Panc1 (cell line): ENCODE measurements around the gene CUL7. TPM values are rescaled to one million over a fixed set of nuclear protein-coding genes. Genes with fewer than 3 reads are reported as not detected.
A peak's percentile ranks its signal among the peaks of the same experiment; 100 is the strongest.

Experiments used
- ATAC-seq: fragments of 200-7000 bp; cut with Tn5 transposase; 2 replicates; pipeline ENCODE4 v1.9.1; 2020; ENCODE audit warnings: mild to moderate bottlenecking, moderate library complexity
- BruUV-seq: library from RNA; stranded (reverse); fragments of 400-500 nt; replicated peaks from 2 replicates; lab custom pipeline; 2021; lab: Mats Ljungman, UMichigan
- CTCF ChIA-PET: fragments of 300-600 bp; sonication (Branson Sonifier 250); formaldehyde crosslinking; loops from one replicate; lab custom pipeline; 2022; ENCODE audit warnings: antibody characterized with exemption; lab: Charles Lee
- POLR2A ChIA-PET: fragments of 300-600 bp; sonication (Branson Sonifier 250); formaldehyde crosslinking; loops from one replicate; lab custom pipeline; 2022; ENCODE audit warnings: antibody characterized with exemption; lab: Charles Lee
- DNase-seq: peaks from one replicate; pipeline ENCODE4 v3.0.0-alpha.2; 2010; ENCODE audit warnings: low read depth, low spot score
- H3K27ac ChIP-seq: 2 replicates; pipeline ENCODE4 v1.5.1; 2011; ENCODE audit warnings: mild to moderate bottlenecking, low read length, inconsistent platforms
- H3K27me3 ChIP-seq: fragments of 200-500 bp; sonication (Bioruptor generic); 2 replicates; pipeline ENCODE4 v1.6.0; 2014; ENCODE audit warnings: low read length, inconsistent platforms; ENCODE audit not compliant: control insufficient read depth, insufficient read depth
- H3K36me3 ChIP-seq: fragments of 200-500 bp; sonication (Bioruptor generic); 2 replicates; pipeline ENCODE4 v1.5.1; 2014; ENCODE audit warnings: inconsistent platforms, mild to moderate bottlenecking, low read length, moderate library complexity; ENCODE audit not compliant: control insufficient read depth, insufficient read depth
- H3K4me1 ChIP-seq: 2 replicates; pipeline ENCODE4 v1.5.1; 2011; ENCODE audit warnings: inconsistent platforms, mild to moderate bottlenecking, low read length, moderate library complexity; ENCODE audit not compliant: control insufficient read depth, insufficient read depth
- H3K4me3 ChIP-seq, 2 experiments: 2 replicates each; pipeline ENCODE4 v1.5.1; 2011 to 2012; ENCODE audit warnings: low read depth in 2 of 2, low read length in 2 of 2, mild to moderate bottlenecking in 2 of 2, inconsistent platforms in 1 of 2, moderate library complexity in 1 of 2
- H3K9me3 ChIP-seq: fragments of 200-500 bp; sonication (Bioruptor generic); 2 replicates; pipeline ENCODE4 v1.5.1; 2014; ENCODE audit warnings: low read depth, mild to moderate bottlenecking, inconsistent platforms, low read length, moderate library complexity; ENCODE audit not compliant: control insufficient read depth, insufficient read depth
- CTCF ChIP-seq: fragments of 450-650 bp; IDR thresholded peaks from 2 replicates; pipeline ENCODE4 v1.5.1; 2017; ENCODE audit warnings: mild to moderate bottlenecking
- POLR2AphosphoS5 ChIP-seq: IDR thresholded peaks from 2 replicates; pipeline ENCODE4 v1.6.1; 2012; ENCODE audit warnings: mild to moderate bottlenecking, low read depth, low read length, moderate library complexity
- REST ChIP-seq, 2 experiments: IDR thresholded peaks; 2 replicates each; pipeline ENCODE4 v1.6.1; 2011 to 2012; ENCODE audit warnings: low read depth in 2 of 2, control low read depth in 1 of 2, low read length in 1 of 2, mild to moderate bottlenecking in 1 of 2, moderate library complexity in 1 of 2; ENCODE audit not compliant: insufficient read depth in 1 of 2
- SIN3A ChIP-seq: IDR thresholded peaks from 2 replicates; pipeline ENCODE4 v1.6.1; 2012; ENCODE audit warnings: low read depth, mild to moderate bottlenecking, low read length, moderate library complexity, borderline replicate concordance; ENCODE audit not compliant: insufficient read depth
- TCF7L2 ChIP-seq: IDR thresholded peaks from 2 replicates; pipeline ENCODE4 v1.6.1; 2011; ENCODE audit warnings: mild to moderate bottlenecking, low read depth, low read length, inconsistent platforms
- in situ Hi-C: cut with HindIII; loops from 2 replicates; pipeline ENCODE4 v1.10.0; 2016; ENCODE audit warnings: low sequenced_read_pairs, low pct_unique_long_range_greater_than_20kb
- intact Hi-C: fragments of 100-400 bp; cut with micrococcal nuclease; formaldehyde crosslinking; loops from one replicate; pipeline ENCODE4 v1.10.0; 2022; ENCODE audit not compliant: unreplicated experiment
- total RNA-seq: library from RNA; stranded (reverse); gene quantifications from one replicate; pipeline ENCODE4 v1.2.1, GENCODE V29; 2021; ENCODE audit not compliant: unreplicated experiment

CUL7 gene
- total RNA-seq, 1 experiment from 2014 or later: 32.1 TPM

- TF ChIP-seq CTCF: no peak
- TF ChIP-seq SIN3A: no peak
- TF ChIP-seq REST (IDR thresholded peaks at IDR 0.05; ENCODE audit: insufficient read depth in 1 of 2, low read depth in 2 of 2, low read length in 1 of 2): no peak
- no peak for TF ChIP-seq POLR2AphosphoS5
- no peak for TF ChIP-seq TCF7L2
- intact Hi-C loops (no loop called here), in situ Hi-C loops (no loop called here)
- ChIA-PET CTCF (no interaction called here), POLR2A (no interaction called here)
- BruUV-seq: no TSS peak
- no peaks in the 10 kb centered on the region for H3K9me3 ChIP-seq
- no peak overlapping the region for H3K4me3 ChIP-seq
- no peak overlapping the region for H3K27ac ChIP-seq
- no peaks in the 10 kb centered on the region for H3K27me3 ChIP-seq
- H3K36me3 ChIP-seq: no peaks in the 10 kb centered on the region; the same call in 1 of the 2 replicates
- ATAC-seq (no peak), DNase-seq (no peak)
- H3K4me1 ChIP-seq: peaks cover 3% of the 10 kb centered on the region; the same call in 1 of the 2 replicates
Measured at GRCh38 chr6:43038727-43039126, 14.9 kb downstream of the CUL7 start.

GRCh38 chr6:43037706-43038105 lies 15.9 kb downstream of the CUL7 start:
- no peak for ATAC-seq
- CTCF ChIA-PET: interaction anchor here (0.6 kb wide), 1 partner anchor 121 kb away, joined by 3 read pairs; no protein-coding TSS in a partner anchor
- Histone ChIP-seq H3K4me1 (peaks cover 3% of the 10 kb centered on the region; the same call in 1 of the 2 replicates), H3K4me3 (no peak overlapping the region), H3K9me3 (no peaks in the 10 kb centered on the region), H3K27ac (no peak overlapping the region), H3K36me3 (no peaks in the 10 kb centered on the region; the same call in 1 of the 2 replicates), H3K27me3 (no peaks in the 10 kb centered on the region)
- intact Hi-C loops: no loop called here
- TF ChIP-seq POLR2AphosphoS5: no peak
- no peak for TF ChIP-seq SIN3A
- TF ChIP-seq REST (IDR thresholded peaks at IDR 0.05; ENCODE audit: insufficient read depth in 1 of 2, low read depth in 2 of 2, low read length in 1 of 2): no peak
- no peak for TF ChIP-seq CTCF
- no peak for TF ChIP-seq TCF7L2
- in situ Hi-C loops: no loop called here
- POLR2A ChIA-PET: interaction anchor here (0.5 to 0.7 kb wide), 2 partner anchors 50 to 120 kb away, joined by 3 read pairs; no protein-coding TSS in a partner anchor
- DNase-seq: no peak
- BruUV-seq: TSS peak; percentile 49
